HEK293 (cell line): ENCODE results near the gene FTH1.

Source experiments
- HOXD13 ChIP-seq: sonication (generic); formaldehyde crosslinking; IDR thresholded peaks from 2 replicates; pipeline ENCODE4 v1.8.0; 2022; ENCODE audit warnings: missing genetic modification reagents, borderline replicate concordance
- SP2 ChIP-seq: fragments of 450-650 bp; formaldehyde crosslinking; IDR thresholded peaks from 2 replicates; pipeline ENCODE4 v1.5.1; 2016; ENCODE audit warnings: missing biosample characterization, missing genetic modification characterization
- ZBTB7A ChIP-seq: fragments of 450-650 bp; formaldehyde crosslinking; IDR thresholded peaks from 2 replicates; pipeline ENCODE4 v1.5.1; 2016; ENCODE audit warnings: low read depth, missing biosample characterization, missing genetic modification characterization
- ZNF518A ChIP-seq: fragments of 450-650 bp; formaldehyde crosslinking; conservative IDR thresholded peaks from 2 replicates; pipeline ENCODE4 v1.5.1; 2016; ENCODE audit warnings: low read depth, missing biosample characterization, missing genetic modification characterization
- ZNF560 ChIP-seq: fragments of 450-650 bp; formaldehyde crosslinking; IDR thresholded peaks from 2 replicates; pipeline ENCODE4 v1.5.1; 2017; ENCODE audit warnings: missing biosample characterization, missing genetic modification characterization, borderline replicate concordance
- TF ChIP-seq, protein P1 (sequence below): fragments of 450-650 bp; formaldehyde crosslinking; IDR thresholded peaks from 2 replicates; pipeline ENCODE4 v1.5.1; 2016; ENCODE audit warnings: missing biosample characterization, missing genetic modification characterization
- TF ChIP-seq, protein P2 (sequence below): IDR thresholded peaks from 2 replicates; pipeline ENCODE4 v1.6.1; 2011; ENCODE audit warnings: mild to moderate bottlenecking, low read depth, low read length, borderline replicate concordance

- TF ChIP-seq ZNF560 (tag by site-specific recombination) = no peak
- TF ChIP-seq HOXD13 (CRISPR knock-in tag) = no peak
- TF ChIP-seq, protein P1, sequence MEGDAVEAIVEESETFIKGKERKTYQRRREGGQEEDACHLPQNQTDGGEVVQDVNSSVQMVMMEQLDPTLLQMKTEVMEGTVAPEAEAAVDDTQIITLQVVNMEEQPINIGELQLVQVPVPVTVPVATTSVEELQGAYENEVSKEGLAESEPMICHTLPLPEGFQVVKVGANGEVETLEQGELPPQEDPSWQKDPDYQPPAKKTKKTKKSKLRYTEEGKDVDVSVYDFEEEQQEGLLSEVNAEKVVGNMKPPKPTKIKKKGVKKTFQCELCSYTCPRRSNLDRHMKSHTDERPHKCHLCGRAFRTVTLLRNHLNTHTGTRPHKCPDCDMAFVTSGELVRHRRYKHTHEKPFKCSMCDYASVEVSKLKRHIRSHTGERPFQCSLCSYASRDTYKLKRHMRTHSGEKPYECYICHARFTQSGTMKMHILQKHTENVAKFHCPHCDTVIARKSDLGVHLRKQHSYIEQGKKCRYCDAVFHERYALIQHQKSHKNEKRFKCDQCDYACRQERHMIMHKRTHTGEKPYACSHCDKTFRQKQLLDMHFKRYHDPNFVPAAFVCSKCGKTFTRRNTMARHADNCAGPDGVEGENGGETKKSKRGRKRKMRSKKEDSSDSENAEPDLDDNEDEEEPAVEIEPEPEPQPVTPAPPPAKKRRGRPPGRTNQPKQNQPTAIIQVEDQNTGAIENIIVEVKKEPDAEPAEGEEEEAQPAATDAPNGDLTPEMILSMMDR (tag by site-specific recombination) = no peak
- TF ChIP-seq ZNF518A (tag by site-specific recombination) = no peak
- TF ChIP-seq, protein P2, sequence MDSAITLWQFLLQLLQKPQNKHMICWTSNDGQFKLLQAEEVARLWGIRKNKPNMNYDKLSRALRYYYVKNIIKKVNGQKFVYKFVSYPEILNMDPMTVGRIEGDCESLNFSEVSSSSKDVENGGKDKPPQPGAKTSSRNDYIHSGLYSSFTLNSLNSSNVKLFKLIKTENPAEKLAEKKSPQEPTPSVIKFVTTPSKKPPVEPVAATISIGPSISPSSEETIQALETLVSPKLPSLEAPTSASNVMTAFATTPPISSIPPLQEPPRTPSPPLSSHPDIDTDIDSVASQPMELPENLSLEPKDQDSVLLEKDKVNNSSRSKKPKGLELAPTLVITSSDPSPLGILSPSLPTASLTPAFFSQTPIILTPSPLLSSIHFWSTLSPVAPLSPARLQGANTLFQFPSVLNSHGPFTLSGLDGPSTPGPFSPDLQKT = no peak
- no peak for TF ChIP-seq ZBTB7A (tag by site-specific recombination)
- no peak for TF ChIP-seq SP2
Measured at GRCh38 chr11:61956191-61957020, 11.0 kb downstream of the FTH1 start.
